ENCODE results near the gene EEF1A2. TPM values are rescaled to one million over a fixed set of nuclear protein-coding genes. Genes with fewer than 3 reads are reported as not detected.

The EEF1A2 gene
- total and polyA plus RNA-seq, 10 donors = 0.39 to 1.4 (median 0.54) TPM

DNA sequence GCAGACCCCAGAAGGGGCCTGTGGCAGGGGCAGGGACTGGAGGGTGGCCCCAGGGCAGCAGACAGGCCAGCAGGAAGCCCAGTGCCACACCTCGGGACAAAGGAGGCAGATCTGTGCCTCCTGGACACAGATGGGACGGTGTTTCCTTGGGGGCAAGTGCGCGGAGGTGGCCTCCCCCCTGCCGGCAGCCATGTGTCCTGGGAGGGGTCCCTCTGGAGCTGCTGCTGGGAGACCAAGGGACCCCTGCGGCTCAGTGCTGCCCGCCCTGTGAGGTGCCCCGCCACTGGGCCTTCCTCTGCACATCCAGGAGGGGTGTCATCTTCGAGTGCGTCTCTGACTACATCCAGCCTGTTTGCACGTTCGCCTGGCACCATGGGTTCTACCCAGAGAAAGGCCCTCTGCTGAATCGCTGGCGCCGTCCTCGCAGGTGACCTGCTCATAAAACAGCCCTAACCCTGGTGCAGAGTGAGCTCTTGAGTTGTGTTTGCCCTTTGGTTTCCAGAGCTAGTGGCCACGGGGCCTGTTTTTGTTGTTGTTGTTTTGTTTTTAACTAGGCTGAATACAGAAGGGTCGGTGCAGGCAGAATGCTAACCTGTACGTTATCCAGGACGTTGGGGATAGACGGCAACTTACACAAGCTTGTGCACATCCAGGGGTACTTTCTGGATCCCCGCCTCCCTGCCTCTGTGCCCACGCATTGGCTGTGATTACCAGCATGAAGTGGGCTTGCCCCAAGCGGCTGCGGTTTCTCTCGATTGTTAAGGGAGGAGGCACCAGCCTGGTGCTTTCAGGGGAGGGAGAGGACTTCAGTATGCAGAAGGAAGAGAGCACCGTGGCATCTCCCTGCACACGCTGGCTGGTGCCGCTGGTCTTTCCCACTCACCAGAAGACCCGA lies 25.1 kb downstream of the EEF1A2 start:
- H3K27ac ChIP-seq = no peak overlapping the region
- peaks cover 0 to 27% (median 14%) of the 10 kb centered on the region in 6 donors for H3K4me1 ChIP-seq
- TF ChIP-seq POLR2AphosphoS5 (IDR thresholded peaks at IDR 0.05) = no peak
- no peak for TF ChIP-seq POLR2A (IDR thresholded peaks at IDR 0.05)
- TF ChIP-seq, protein P1, sequence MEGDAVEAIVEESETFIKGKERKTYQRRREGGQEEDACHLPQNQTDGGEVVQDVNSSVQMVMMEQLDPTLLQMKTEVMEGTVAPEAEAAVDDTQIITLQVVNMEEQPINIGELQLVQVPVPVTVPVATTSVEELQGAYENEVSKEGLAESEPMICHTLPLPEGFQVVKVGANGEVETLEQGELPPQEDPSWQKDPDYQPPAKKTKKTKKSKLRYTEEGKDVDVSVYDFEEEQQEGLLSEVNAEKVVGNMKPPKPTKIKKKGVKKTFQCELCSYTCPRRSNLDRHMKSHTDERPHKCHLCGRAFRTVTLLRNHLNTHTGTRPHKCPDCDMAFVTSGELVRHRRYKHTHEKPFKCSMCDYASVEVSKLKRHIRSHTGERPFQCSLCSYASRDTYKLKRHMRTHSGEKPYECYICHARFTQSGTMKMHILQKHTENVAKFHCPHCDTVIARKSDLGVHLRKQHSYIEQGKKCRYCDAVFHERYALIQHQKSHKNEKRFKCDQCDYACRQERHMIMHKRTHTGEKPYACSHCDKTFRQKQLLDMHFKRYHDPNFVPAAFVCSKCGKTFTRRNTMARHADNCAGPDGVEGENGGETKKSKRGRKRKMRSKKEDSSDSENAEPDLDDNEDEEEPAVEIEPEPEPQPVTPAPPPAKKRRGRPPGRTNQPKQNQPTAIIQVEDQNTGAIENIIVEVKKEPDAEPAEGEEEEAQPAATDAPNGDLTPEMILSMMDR (IDR thresholded peaks at IDR 0.05 in 8 of 11, conservative IDR thresholded peaks at IDR 0.05 in 3 of 11) = no peak
- no peaks in the 10 kb centered on the region for H3K9me3 ChIP-seq
- peaks cover 3 to 100% (median 88%) of the 10 kb centered on the region in 7 donors for H3K27me3 ChIP-seq (replicated peaks in 1 of 7)
- no peak overlapping the region for H3K4me3 ChIP-seq
- intact Hi-C loops (cut with DNase I; ENCODE audit: low total_unique reads) = no loop called here
- WGBS, 5 donors = 33 to 38% (median 33%) methylated on average over 13 to 30 of the region's 30 CpGs
- no peaks in the 10 kb centered on the region for H3K36me3 ChIP-seq
- DNase-seq = no peak

DNA sequence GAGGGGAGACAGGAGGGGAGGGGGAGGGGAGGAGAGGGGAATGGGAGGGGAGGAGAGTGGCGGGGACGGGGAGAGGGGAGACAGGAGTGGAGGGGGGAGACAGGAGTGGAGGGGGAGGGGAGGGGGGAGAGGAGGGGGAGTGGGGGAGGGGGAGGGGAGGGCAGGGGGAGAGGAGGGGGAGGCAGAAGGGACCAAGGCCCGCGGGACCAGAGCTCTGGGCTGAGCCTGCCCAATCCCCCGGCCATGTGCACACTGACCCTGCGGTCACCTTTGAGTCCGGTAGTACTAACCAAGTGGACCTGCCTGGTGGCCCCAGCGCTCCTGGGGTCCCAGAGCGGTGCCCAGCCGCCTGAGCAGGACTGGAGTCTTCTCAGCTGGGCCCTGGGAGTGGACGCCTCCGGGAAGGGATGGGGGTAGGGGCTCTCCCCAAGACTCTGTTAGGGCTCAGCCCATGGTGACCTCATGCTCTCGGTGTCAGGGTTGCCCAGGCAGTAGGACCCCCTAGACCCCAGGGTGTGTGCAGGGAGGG lies 26.0 kb downstream of the EEF1A2 start:
- peaks cover 0 to 27% (median 14%) of the 10 kb centered on the region in 6 donors for H3K4me1 ChIP-seq
- H3K36me3 ChIP-seq = no peaks in the 10 kb centered on the region
- H3K4me3 ChIP-seq = no peak overlapping the region
- TF ChIP-seq, protein P1 (IDR thresholded peaks at IDR 0.05 in 8 of 11, conservative IDR thresholded peaks at IDR 0.05 in 3 of 11) = no peak
- TF ChIP-seq POLR2A (IDR thresholded peaks at IDR 0.05) = no peak
- TF ChIP-seq POLR2AphosphoS5 (IDR thresholded peaks at IDR 0.05) = no peak
- H3K27me3 ChIP-seq (replicated peaks in 1 of 7) = peaks cover 3 to 100% (median 88%) of the 10 kb centered on the region in 7 donors
- DNase-seq = no peak
- WGBS, 5 donors = 49 to 71% (median 62%) methylated on average over 8 to 11 of the region's 13 CpGs
- H3K27ac ChIP-seq = no peak overlapping the region
- H3K9me3 ChIP-seq = no peaks in the 10 kb centered on the region
- intact Hi-C loops (cut with DNase I; ENCODE audit: low total_unique reads) = no loop called here

DNA sequence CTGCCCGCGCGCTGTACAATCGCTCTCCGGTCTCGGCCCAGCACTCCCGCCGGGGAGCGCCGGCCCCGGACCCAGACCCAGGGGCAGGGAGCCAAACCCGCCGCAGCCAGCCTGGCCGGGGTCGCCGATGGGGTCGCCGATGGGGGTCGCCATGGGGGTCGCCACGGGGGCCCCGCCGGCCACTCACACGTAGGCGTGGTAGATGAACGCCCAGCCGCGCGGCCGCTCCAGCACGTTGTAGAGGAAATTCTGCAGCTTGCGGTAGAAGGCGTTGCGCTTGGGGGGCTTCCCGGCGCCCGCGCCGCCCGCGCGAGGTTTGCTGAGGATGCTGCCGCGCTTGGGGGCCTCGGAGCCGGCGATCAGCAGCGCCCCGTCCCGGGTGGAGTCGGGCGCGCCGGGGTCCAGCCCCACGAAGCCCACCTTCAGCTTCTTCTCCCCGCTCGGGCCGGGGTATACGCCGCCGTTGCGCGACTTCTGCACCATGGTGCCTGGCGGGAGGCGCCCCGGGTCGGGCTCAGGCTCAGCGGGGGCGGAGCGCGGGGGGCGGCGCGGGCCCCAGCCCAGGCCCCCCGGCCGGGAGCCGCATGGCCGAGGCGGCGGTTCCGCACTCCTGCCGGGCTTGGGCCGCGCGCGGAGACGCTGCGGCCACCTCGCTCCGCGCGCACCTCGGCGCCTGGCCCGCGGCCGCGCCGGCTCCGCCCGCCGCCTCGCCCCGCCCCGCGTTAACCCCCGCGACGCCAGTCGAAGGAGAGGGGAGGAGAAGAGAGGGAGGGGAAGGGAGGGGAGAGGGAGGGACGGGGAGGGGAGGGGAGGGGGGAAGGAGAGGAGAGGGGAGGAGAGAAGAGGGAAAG lies 26.7 kb downstream of the EEF1A2 start, which contains the start of gene KCNQ2:
Gene KCNQ2 (minus strand): TSS at position 675 of the 851 bp plus-strand sequence. CDS start 192 bp downstream, at position 483.
- Histone ChIP-seq H3K36me3 (no peaks in the 10 kb centered on the region), H3K27ac (no peak within 1 kb of the TSS), H3K9me3 (no peaks in the 10 kb centered on the region), H3K4me3 (peak within 1 kb of the TSS in 6 of 8 donors; percentile 10 to 63 (median 22)), H3K27me3 (replicated peaks in 1 of 7) (peaks cover 3 to 98% (median 92%) of the 10 kb centered on the region in 7 donors), H3K4me1 (peaks cover 0 to 27% (median 14%) of the 10 kb centered on the region in 6 donors)
- WGBS, 5 donors = 0 to 2% (median 1%) methylated on average over 6 to 110 of the region's 111 CpGs
- no peak for DNase-seq
- no peak for TF ChIP-seq POLR2A (IDR thresholded peaks at IDR 0.05)
- TF ChIP-seq, protein P1 (IDR thresholded peaks at IDR 0.05 in 8 of 11, conservative IDR thresholded peaks at IDR 0.05 in 3 of 11) = no peak
- no peak for TF ChIP-seq POLR2AphosphoS5 (IDR thresholded peaks at IDR 0.05)
- intact Hi-C loops (cut with DNase I; ENCODE audit: low total_unique reads) = no loop called here

All from spleen (tissue), 11 donors.